ENCODE results near the gene CYP27A1.

CYP27A1 gene

GRCh38 chr2:218831378-218831990 is 49.5 kb downstream of the CYP27A1 start, which contains the start of gene PRKAG3:
TSS of gene PRKAG3 (minus strand) at chr2:218831803.
- no peak for DNase-seq

GRCh38 chr2:218832081-218832480 is 50.1 kb downstream of the CYP27A1 start:
- DNase-seq = no peak
- no peak for TF ChIP-seq CTCF (IDR thresholded peaks at IDR 0.05; ENCODE audit: low read depth, low read length)
- no peak overlapping the region for H3K27ac ChIP-seq
- no peak overlapping the region for H3K4me3 ChIP-seq (ENCODE audit: low read depth, low read length)
- H3K9me3 ChIP-seq (ENCODE audit: severe bottlenecking) = no peaks in the 10 kb centered on the region
- H3K36me3 ChIP-seq = no peaks in the 10 kb centered on the region
- H3K27me3 ChIP-seq (ENCODE audit: insufficient read depth, low read depth, severe bottlenecking) = no peaks in the 10 kb centered on the region

More at GRCh38 chr2:218831378-218831990, 49.5 kb downstream of the CYP27A1 start, which contains the start of gene PRKAG3:
- Histone ChIP-seq H3K36me3 (no peaks in the 10 kb centered on the region), H3K27ac (no peak within 1 kb of the TSS), H3K4me3 (ENCODE audit: low read depth, low read length) (no peak within 1 kb of the TSS), H3K9me3 (ENCODE audit: severe bottlenecking) (no peaks in the 10 kb centered on the region), H3K27me3 (ENCODE audit: insufficient read depth, low read depth, severe bottlenecking) (no peaks in the 10 kb centered on the region)
- no peak for TF ChIP-seq CTCF (IDR thresholded peaks at IDR 0.05; ENCODE audit: low read depth, low read length)

- Histone ChIP-seq H3K9me3 (ENCODE audit: severe bottlenecking) (peaks cover 1% of the 10 kb centered on the region), H3K27ac (no peak overlapping the region), H3K27me3 (ENCODE audit: insufficient read depth, low read depth, severe bottlenecking) (no peaks in the 10 kb centered on the region), H3K36me3 (no peaks in the 10 kb centered on the region), H3K4me3 (ENCODE audit: low read depth, low read length) (no peak overlapping the region)
- DNase-seq = no peak
- TF ChIP-seq CTCF (IDR thresholded peaks at IDR 0.05; ENCODE audit: low read depth, low read length) = no peak
Measured at GRCh38 chr2:218832520-218832919, 50.6 kb downstream of the CYP27A1 start.

GRCh38 chr2:218833023-218833609 is 51.2 kb downstream of the CYP27A1 start:
- Histone ChIP-seq H3K27me3 (ENCODE audit: insufficient read depth, low read depth, severe bottlenecking) (no peaks in the 10 kb centered on the region), H3K36me3 (no peaks in the 10 kb centered on the region), H3K9me3 (ENCODE audit: severe bottlenecking) (peaks cover 4% of the 10 kb centered on the region), H3K27ac (no peak overlapping the region), H3K4me3 (ENCODE audit: low read depth, low read length) (no peak overlapping the region)
- TF ChIP-seq CTCF (IDR thresholded peaks at IDR 0.05; ENCODE audit: low read depth, low read length) = no peak
- no peak for DNase-seq

GRCh38 chr2:218834685-218835084 is 52.7 kb downstream of the CYP27A1 start:
- DNase-seq = no peak
- Histone ChIP-seq H3K9me3 (ENCODE audit: severe bottlenecking) (peaks cover 4% of the 10 kb centered on the region), H3K27ac (no peak overlapping the region), H3K27me3 (ENCODE audit: insufficient read depth, low read depth, severe bottlenecking) (no peaks in the 10 kb centered on the region), H3K4me3 (ENCODE audit: low read depth, low read length) (no peak overlapping the region), H3K36me3 (no peaks in the 10 kb centered on the region)
- no peak for TF ChIP-seq CTCF (IDR thresholded peaks at IDR 0.05; ENCODE audit: low read depth, low read length)
